GM21576 (cell line): ENCODE data around the gene RAB19.
"Not testable (repeated sequence)": the region's sequence is repeated elsewhere in the genome, so short reads cannot be mapped to it uniquely, and the experiment has no call there.

Source experiments
- ATAC-seq: cut with Tn5 transposase; IDR thresholded peaks from one replicate; pipeline ENCODE4 v1.9.1; 2021; ENCODE audit warnings: mild to moderate bottlenecking, moderate library complexity; ENCODE audit not compliant: unreplicated experiment

The RAB19 gene

GRCh38 chr7:140453273-140453672 lies 49.4 kb downstream of the RAB19 start:
- ATAC-seq, result no peak

DNA sequence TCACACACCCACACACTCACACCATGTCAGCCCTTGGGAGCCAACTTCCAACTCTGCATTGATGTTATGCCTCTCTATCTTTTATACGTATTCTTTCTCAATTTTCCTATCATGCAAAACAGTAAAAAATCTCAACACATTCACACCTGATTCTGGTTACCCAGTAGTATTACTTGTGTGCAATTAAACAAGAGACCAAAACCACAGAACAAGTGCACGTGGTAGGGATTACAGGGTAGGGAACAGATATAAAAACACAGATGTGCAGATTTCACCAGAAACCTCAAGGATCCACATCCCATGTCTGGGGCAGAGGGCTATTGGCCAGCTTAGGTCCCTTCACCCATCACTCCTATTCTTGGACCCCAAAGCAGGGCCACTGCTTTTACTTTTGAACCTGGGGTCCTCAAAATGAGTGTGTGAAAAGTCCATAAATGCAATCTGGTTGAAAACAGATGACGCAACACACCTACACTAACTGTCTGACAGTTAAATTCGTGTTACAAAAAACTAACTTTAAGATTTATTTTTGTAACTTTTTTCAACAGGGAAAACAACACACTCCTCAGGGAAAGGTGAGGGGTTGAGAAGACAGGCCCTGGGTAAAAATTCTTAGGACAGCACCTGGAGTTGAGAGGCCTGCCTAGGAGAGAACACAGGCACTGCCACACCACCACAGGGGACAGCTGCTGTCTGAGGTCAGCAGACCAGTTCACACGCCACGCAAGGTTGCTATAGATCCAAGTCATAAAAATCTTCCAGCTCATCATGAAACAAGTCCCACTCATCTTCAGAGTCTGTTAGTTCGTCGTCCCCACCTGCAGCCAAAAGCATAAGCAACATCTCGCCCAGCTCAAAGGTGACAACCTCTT lies 50.2 kb downstream of the RAB19 start:
- not testable (repeated sequence) for ATAC-seq

GRCh38 chr7:140454657-140455015 lies 50.8 kb downstream of the RAB19 start:
- no peak for ATAC-seq

DNA sequence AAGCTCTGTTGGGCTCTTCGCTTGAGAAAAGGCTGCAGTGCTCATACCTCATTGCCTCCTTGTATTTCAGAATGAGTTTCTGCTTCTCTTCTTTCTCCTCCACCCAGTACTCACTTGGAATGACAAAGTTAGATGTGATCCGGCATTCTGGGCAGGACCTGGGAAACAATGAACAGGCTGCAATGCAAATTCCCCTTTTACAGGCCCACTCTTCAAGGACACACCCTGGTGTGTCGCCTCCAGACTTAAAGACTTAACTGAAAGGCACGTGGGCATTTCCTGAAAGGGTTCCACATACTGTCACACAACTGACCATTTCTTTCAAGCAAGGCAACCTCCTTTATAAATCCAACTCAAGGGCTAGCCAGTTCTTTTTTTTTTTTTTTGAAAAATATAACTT lies 51.9 kb downstream of the RAB19 start:
- ATAC-seq, result no peak

DNA sequence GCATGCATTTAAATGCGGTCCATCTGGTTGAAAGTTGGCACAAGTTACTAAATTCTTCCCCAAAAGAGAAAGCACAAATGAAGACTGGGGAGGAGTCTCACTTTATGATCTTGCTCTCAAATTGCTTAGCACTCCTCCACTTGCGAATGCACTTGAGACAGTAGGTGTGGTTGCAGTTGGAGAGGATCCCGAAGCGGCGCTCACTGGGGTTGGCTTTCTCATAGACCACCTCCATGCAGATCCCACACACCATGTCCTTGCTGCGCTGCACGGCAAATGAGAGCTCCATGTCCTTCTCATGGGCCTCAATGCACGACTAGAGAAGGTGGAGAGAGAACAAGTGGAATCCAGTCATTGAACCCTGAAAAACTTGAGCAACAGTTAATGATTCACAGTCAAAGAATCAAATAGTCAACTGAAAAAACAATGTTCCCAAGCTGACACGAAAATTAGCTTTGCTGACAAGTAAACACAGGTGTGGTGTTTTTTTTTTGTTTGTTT lies 52.7 kb downstream of the RAB19 start:
- ATAC-seq, result no peak

DNA sequence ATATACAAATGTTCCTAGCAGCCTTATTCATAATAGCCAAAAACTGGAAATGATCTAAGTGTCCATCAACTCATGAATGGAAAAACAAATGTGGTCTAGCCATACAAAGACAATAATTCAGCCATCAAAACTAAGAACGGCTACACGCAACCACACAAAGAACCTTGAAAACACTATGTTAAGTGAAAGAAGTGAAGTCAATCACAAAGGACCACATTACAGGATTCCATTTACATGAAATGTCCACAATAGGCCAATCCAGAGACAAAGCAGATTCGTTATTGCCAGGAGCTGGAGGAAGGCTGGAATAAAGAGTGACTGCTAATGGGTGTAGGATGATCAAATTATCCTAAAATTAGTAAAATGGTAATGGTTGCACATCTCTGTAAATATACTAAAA lies 54.3 kb downstream of the RAB19 start:
- no peak for ATAC-seq

GRCh38 chr7:140458916-140459315 lies 55.1 kb downstream of the RAB19 start:
- ATAC-seq, result no peak

DNA sequence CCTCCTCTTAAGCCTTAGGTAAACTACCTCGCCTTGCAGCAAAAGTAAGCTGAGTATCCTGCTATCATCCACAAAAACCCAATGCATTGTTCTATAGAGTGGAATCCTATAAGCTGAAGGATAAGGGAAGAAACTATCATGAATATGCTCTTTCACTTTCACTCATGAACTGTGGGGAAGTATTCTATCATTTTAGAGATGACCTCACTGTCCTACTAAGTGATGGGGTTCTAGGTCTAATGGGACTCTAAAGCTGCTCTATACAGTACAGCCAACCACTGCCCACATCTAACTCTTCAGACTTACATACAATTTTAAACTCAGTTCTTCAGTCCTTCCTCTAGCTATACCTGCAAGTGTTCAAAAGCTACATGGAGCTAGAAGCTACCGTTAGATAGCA lies 59.3 kb downstream of the RAB19 start:
- no peak for ATAC-seq

GRCh38 chr7:140475747-140476333 lies 72.0 kb downstream of the RAB19 start:
- ATAC-seq, result no peak

DNA sequence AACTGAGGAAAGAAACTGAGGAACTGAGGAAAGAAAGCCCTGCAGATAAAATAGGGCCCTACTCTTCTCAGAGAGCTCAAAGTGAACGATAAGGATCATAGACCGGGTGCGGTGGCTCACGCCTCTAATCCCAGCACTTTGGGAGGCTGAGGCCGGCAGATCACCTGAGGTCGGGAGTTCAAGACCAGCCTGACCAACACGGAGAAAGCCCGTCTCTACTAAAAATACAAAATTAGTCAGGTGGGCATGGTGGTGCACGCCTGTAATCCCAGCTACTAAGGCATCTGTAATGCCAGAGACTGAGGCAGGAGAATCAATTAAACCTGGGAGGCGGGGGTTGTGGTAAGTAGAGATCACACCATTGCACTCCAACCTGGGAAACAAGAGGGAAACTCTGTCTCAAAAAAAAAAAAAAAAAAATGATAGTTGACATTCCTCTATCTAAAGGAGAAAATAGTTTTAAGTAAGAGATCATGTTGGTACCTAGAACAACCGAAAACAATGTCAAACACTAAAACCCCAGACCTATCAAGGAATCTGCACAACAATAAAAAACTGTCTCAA lies 72.9 kb downstream of the RAB19 start:
- no peak for ATAC-seq
